LHCN-M2 (cell line): ENCODE results near the gene SAMD13. TPM values are rescaled to one million over a fixed set of nuclear protein-coding genes. Genes with fewer than 3 reads are reported as not detected.
A peak's percentile ranks its signal among the peaks of the same experiment; 100 is the strongest.

Experiments
- DNase-seq: peaks from one replicate; pipeline ENCODE4 v3.0.0-alpha.2; 2012; ENCODE audit warnings: low read depth
- total RNA-seq: library from RNA; depleted of rRNA; stranded (reverse); fragments of >200 nt; gene quantifications from 2 replicates; pipeline ENCODE4 v1.2.3, GENCODE V29; 2014; rRNA removed

The SAMD13 gene
- total RNA-seq, 1 experiment from 2014 or later = 0.98 TPM

DNA sequence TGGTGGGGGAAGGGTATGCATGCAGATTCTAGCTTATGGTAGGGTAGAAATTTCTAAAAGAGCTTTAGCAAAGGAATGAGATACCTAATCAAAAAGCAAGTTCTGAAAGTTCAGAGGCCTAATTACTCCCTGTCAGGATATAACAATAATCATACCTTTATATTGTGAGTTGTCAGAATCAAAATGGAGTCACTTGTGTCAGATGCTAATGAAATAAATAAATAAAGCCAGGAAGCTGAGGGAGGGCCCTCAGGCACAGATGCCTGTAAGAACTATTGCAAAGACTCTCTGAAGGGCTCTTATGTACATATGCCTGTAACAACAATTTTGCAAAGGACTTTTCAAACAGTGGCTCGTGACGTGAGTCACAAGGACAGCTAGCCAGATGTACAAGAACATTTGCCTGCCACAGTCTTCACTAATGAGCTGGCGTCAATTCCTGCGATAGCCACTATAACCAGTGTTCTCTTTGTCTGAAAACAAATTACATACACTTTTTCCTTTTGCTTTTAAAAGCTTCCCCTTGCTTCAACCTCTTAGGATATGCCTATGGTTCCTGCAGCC is 69.4 kb downstream of the SAMD13 start:
- DNase-seq = peak; percentile 84

DNA sequence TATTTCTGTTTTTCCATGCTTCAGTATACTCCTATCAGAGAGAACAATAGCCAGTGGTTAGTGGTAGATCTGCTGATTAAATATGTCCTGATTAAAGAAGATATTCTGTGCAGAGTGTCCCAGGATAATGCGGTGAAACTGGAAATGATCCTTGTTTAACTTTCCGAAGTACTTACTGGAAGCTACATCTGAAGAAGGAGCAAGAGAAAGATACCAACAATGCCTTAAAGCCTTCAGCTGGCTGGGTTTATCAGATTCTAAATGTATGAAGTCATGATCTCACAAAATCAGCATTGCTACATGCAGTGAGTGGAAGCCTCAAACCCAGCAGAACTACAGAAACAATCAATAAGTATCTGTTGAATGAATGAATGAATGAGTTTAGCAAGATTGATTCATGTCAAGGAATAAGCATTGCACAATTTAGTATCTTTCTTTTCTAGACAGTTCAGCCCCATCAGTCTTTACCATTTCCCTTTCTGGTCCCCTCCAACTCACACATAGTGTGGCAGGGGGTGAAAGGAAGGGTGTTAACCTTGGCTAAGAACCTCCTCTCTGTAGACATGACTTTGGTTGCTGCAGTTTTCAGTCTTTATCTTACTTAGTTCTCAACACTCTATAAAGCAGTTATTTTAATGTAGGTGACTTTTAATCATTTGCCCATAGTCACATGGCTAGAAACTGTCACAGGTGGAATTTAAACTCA is 72.1 kb downstream of the SAMD13 start:
- no peak for DNase-seq

DNA sequence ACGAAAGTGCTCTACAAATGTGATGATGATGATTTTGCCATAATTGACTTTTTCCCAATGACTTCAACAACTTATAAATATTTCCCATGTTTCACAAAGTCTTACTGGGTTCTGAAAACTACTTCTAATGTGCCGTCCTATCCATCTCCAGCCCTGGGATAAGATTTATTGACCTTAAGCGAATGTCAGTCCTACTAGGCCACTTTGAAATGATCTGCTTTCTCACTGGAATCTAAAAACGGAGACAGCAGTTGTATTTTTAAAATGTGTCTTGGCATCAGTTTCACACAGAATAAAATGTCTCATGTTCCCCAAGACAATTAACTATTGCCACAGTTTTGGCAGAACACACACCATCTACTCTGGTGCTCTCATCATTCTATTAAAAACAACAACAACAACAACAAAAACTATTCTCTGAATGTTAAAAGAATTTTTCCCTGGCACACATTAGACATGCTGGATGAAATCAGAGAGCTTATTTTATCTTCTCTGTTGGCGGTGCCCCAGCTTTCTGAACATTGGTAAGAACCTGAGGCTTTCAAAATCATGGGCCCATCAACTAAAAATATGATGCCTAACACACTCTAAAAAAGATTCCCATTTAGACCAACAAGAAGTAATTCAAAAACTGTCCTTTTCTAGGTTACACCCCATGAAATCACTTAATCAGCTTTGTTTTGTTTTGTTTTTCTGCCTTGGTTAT is 73.6 kb downstream of the SAMD13 start:
- no peak for DNase-seq

DNA sequence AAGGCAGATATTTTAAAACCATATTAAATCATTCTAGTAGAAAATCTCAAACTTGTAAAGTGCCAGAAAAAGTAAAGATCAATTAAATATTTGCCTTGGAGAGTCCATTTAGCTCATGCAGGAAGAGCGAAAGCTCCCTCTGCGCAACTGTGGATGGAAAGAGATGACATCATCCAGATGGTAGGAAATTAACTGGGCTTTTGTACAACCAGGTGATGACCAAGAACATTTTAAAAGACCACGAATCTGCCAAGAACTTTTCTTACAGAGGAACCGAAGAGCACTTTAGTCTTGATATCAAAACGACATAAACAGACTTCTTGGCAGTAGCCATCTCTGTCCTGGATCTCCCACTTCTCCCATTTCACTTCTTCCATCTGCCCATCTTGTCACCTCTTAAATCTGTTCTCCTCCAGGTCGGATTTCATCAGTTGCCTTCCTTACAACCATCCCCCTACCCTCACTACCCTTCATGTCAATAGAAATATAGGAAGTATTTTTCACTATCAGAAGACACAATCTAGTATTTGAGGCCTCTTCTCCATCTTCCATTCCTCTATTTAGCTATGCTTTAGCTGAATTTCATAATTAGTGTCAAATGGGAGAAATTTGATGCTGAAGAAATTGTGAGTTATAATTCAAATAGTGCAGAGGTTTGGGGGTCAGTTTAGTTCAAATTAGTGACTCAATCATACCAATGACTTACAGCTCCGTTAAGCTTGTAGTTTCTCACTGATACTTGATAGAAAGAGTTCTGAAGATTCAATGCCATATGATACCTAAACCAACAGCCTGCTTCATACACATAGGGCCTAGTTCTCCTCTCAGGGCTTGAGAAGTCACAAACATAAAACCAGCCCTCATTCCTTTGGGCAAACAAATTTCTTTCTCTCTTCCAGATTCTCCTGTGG is 74.7 kb downstream of the SAMD13 start:
- DNase-seq = no peak

DNA sequence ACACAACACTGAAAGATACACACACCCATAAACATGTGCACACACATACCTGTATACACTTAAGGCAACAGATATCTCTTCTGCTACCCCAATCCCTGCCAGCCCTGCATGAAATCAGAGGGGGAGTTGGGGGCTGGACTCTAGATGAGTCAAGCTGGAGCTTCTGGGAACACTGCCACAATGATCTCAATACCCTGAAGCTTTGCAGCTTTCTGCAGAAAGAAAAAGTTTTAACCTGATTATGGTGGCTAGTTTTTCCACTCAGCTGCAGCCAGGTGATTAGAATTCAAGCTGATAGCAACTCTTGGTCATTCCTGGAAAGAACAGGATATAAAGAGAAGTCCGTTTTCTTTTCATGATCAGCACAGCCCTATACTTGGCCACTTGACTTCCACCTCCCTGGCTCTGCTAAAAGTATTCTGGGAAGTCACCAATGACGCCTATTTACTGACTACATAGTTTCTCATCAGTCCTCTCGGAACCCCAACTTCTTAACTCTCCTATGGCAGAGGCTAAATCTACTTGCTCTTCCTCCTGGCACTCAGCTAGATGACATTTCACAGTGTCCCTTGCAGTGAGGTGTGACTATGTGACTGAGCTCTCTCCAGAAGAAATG is 76.1 kb downstream of the SAMD13 start:
- peak; percentile 56 for DNase-seq

DNA sequence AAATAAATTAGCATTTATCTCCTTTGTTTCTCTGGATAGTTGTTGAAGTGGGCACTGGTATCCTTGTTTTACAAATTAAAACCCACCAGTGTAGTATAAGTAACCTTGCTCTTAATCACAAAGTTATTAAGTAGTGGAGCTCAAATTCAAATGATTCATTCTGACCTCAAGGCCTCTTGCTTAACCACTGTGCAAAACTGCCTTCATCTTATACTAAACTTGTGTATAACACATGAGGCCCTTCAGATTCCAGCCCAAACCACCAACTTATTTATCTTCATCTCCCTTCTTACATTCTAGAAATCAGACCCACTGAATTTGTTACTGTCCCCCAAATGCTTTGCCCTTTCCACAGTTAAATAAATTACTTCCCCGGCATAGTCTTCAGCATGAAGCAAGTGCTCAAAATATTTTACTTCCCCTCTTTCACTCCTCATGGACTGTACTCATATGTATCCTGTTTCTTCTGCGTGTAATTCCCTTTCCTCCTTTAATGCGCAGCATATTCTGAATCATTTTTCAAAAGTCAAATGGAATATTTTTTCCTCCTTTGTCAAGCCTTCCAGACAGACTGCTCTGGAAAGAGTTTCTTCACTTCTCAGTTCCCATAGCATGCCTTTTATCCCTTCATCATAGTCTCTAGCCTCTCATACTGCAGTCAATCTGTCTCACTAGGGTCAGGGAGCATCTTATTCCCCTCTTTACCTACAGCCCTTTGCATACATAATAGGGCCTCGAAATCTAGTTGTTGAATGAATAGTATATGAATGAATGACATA is 77.8 kb downstream of the SAMD13 start:
- DNase-seq = peak; percentile 64

DNA sequence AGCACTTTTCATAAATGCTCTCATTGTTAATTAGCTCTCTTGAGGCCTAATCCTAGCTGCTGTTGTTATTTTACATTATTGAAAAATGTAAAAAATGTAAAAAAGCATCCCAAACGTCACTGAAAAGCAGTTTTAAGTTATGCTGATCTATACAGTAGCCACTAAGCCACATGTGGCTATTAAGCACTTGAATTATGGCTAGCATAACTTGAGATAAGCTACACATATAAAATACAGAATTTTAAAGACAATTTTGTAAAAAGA is 78.3 kb downstream of the SAMD13 start:
- no peak for DNase-seq

DNA sequence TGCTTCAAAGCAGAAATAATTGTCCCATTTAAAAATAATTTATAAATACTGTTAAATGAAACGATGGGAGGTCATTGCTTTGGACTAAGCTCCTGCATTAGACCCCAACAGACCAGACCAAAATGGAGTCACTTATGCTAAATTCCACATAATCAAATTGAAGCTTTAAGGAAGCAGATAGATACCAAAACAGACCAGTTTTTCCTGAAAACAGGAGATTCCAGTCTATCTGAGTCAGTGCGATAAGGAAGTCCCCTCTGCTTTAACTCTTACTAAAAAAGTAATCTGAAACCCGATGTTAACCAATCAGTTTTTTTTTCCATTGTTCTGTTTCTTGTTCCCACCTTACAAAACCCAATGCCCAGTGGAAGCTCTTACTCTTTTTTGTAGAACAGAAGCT is 80.6 kb downstream of the SAMD13 start:
- no peak for DNase-seq

DNA sequence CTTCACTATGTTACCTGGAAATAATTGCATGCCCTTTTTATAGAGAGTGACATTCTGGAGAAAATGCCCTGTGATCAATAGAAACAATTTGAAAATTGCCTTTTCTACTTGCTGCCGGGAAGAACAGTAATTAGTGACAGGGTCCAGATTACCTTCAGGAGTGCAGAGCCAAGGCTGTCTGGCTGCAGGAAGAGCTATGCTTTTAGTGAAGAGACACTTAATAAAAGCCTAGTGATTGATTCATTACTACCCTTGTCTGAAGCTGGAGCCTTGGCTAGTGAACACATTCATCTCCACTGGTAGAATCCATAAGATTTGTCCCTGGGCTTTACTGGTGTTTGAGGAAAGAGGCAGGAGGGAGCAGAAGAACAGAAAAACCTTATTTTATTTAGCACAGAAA is 83.8 kb downstream of the SAMD13 start:
- no peak for DNase-seq

DNA sequence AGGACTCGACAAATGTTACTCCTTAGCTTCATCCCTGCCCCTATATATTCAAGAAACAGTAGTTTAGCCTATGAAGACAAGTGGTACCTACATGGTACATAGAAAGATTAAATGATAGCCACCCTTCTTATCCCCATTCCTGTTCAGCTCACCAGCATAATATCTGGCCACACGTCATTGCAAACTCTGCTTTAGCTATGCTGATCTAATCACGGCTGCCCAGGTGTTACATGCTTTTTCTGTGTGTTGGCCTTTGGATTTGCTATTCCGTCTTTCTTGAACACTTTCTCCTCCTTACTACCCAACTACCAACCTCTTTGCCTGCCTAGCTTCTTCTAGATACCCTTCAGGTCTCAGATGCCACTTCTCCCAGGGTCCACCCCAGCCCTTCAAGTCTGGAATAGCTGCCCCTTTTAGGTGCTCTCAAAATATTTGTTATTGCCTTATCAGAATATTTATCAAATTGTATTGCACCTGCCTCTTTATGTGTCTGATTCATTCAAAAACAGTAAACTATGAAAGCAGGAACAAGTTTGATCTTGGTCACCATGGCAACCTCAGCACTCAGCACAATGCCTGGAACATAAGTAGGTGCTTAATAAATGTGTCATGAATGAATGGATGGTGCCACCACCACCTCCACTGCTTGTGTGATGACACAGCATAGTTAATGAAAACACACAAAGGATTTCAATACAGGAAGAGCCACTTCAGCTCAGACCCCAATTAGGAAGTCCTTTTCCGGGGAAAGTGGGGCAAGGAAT is 85.4 kb downstream of the SAMD13 start:
- peak; percentile 26 for DNase-seq

DNA sequence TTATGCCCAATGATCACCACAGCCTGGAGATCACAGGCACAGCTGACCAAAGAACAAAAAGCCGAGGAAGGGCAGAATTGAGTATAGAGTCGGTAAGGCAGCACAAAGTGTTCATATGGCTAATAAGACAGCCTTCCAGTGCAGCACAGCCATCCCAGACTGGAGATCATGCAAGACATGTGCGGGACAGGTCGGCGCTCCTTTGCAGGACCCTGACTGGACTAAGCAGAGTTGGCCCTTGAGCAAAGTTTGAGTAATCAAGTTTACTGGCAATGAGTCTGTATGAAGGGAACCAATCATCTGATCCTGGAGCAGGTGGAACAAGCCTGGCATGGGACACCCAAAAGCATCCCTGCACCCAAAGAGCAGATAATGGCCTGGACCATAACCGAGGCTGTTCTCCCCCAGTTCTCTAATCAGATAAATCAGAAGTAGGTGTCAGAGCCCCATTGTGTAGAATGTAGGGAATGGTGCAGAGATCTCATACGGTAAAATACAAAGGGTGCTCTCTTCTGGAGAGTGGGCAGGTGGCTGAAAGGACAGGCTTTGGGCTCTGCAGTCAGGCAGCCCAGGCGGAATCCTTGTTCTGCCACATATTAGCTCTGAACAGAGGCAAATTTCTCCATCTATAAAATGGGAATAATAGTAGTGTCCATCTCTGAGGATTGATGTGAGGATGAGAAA is 86.1 kb downstream of the SAMD13 start:
- DNase-seq = peak; percentile 29

DNA sequence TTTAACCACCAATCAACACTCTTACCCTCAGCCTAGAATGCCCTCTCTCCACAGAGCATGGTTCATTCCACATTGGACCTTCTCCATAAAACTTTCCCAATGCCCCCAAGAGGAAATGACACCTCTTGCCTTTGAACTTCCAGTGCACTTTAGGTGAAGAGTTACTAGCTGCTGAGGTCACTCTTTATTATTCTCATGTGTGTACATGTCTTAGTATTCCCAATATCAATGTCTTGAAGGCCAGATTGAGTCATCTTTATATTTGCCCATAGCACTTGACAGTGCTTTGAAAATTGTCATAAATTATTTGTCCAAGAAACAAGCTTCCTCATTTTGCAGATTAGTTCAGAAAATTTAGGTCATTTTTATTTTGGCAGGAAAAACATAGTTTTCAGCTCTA is 88.7 kb downstream of the SAMD13 start:
- no peak for DNase-seq

DNA sequence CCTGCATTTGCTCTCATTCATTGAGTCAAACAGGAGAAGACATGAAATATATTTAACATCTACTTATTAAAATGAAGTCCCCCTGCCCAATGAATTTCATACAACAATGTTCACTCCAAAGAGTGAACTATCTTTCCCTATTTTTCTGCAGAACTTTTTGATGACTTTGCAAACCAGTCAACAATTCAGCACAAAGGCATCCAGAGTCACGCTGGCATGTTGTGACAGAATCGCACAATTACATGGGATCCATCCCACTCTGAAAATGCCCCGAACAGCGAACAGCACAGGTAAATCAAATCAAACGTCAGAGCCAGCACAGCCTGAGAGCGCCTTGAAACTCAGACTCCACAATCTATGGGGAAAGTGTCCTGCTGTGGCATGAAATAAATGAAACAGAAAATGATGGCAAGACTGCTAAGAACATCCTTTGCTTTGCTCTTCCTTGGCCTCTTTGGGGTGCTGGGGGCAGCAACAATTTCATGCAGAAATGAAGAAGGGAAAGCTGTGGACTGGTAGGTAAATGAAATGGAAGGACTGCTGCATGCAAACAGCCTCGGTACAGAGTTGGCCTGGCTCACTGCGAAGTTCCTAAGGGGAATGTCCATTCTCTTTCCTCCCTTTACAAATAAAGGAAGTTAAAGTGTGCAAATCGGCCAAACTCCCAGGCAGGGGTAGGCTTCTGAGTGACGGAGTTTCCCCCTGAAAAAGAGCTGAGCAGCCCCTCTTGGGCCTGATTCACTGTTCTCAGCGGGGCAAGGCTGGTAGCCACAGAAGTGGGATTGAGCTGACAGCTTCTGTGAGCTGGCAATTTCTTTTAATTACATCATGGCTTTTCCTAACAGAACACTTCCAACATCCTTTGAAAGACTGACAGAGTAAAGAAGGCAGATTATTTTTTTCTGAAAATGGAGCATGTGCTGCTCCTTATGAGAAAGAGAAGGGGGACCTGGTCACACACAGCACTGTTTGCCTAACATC is 97.0 kb downstream of the SAMD13 start, which contains the start of gene DNASE2B:
DNASE2B (plus strand) TSS at position 310 of the 981 bp plus-strand sequence; CDS start at position 391, 81 bp downstream.
- no peak for DNase-seq

Other genes starting within 250 kb of the SAMD13 start
- 24.0 and 29.3 TPM in 2 replicates for gene PRKACB, start 157.4 kb upstream of the SAMD13 start, total RNA-seq
- not detected in 2 replicates for gene DNASE2B, start 96.8 kb downstream of the SAMD13 start, total RNA-seq
- gene RPF1, start 177.6 kb downstream of the SAMD13 start, total RNA-seq = 46.4 and 46.8 TPM in 2 replicates
- 0.63 TPM in 1 of 2 replicates, not detected in the other for gene SPATA1, start 204.7 kb downstream of the SAMD13 start, total RNA-seq
- gene GNG5, start 204.9 kb downstream of the SAMD13 start, total RNA-seq = 54.9 and 70.8 TPM in 2 replicates